GM06990 (cell line): Measurements from ENCODE around the gene SPARC.

Experiments used
- DNase-seq: peaks from one replicate; pipeline ENCODE4 v3.0.0-alpha.2; 2011; ENCODE audit not compliant: insufficient read length; ENCODE audit errors: extremely low read depth
- H3K27me3 ChIP-seq: replicated peaks from 2 replicates; pipeline ENCODE4 v1.6.0; 2011; ENCODE audit warnings: low read length; ENCODE audit not compliant: control insufficient read depth, insufficient read depth
- H3K36me3 ChIP-seq: 2 replicates; pipeline ENCODE4 v1.5.1; 2011; ENCODE audit warnings: low read length; ENCODE audit not compliant: control insufficient read depth, insufficient read depth
- H3K4me3 ChIP-seq: replicated peaks from 2 replicates; pipeline ENCODE4 v1.5.1; 2011; ENCODE audit warnings: low read depth, mild to moderate bottlenecking, control low read depth, low read length
- TF ChIP-seq, protein P1 (sequence below): IDR thresholded peaks from 2 replicates; pipeline ENCODE4 v1.5.1; 2011; ENCODE audit warnings: low read length, control low read depth, mild to moderate bottlenecking, inconsistent platforms; ENCODE audit not compliant: insufficient read depth, poor library complexity, severe bottlenecking

SPARC gene

DNA sequence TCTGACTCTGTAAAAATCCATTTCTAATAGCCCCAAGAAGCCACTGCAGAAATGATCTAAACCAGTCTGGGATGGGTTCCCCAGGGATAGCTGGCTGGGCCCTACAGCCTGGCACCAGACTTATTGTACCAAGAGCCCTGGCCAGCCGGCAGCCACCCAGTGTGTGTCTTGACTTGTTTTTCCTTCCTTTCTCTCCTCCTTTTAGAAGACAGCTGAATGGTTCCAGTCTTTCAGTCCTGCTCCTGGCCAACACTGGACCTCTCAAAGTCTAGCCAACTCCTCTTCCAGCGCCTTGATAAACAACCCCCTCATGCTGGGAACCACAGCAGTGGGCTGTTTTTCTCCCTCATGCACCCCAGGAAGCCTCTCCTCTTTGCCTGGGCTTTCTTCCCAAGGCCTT lies 37.6 kb upstream of the SPARC start:
- no peak overlapping the region for H3K4me3 ChIP-seq
- DNase-seq: no peak
- no peaks in the 10 kb centered on the region for H3K27me3 ChIP-seq
- no peaks in the 10 kb centered on the region for H3K36me3 ChIP-seq
- TF ChIP-seq, protein P1, sequence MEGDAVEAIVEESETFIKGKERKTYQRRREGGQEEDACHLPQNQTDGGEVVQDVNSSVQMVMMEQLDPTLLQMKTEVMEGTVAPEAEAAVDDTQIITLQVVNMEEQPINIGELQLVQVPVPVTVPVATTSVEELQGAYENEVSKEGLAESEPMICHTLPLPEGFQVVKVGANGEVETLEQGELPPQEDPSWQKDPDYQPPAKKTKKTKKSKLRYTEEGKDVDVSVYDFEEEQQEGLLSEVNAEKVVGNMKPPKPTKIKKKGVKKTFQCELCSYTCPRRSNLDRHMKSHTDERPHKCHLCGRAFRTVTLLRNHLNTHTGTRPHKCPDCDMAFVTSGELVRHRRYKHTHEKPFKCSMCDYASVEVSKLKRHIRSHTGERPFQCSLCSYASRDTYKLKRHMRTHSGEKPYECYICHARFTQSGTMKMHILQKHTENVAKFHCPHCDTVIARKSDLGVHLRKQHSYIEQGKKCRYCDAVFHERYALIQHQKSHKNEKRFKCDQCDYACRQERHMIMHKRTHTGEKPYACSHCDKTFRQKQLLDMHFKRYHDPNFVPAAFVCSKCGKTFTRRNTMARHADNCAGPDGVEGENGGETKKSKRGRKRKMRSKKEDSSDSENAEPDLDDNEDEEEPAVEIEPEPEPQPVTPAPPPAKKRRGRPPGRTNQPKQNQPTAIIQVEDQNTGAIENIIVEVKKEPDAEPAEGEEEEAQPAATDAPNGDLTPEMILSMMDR: no peak

DNA sequence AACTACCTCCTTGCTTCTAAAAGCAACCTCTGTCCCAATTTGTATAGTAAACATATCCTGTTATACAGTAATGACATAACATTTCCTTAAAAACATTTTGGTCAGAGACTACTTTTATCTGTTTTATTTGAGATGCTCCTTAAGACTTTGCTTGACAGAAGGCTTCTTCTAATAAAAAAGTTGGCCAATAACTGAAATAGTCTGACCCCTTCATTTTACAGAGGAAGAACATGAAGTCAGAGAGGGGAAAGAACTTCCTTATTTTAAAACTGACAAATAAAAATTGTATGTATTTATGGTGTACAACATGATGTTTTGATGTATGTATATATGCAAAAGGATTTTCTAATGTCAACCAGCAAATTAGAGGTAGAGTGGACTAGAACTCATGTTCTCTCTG lies 35.8 kb upstream of the SPARC start:
- no peak overlapping the region for H3K4me3 ChIP-seq
- no peaks in the 10 kb centered on the region for H3K27me3 ChIP-seq
- DNase-seq: no peak
- no peaks in the 10 kb centered on the region for H3K36me3 ChIP-seq
- TF ChIP-seq, protein P1: no peak

DNA sequence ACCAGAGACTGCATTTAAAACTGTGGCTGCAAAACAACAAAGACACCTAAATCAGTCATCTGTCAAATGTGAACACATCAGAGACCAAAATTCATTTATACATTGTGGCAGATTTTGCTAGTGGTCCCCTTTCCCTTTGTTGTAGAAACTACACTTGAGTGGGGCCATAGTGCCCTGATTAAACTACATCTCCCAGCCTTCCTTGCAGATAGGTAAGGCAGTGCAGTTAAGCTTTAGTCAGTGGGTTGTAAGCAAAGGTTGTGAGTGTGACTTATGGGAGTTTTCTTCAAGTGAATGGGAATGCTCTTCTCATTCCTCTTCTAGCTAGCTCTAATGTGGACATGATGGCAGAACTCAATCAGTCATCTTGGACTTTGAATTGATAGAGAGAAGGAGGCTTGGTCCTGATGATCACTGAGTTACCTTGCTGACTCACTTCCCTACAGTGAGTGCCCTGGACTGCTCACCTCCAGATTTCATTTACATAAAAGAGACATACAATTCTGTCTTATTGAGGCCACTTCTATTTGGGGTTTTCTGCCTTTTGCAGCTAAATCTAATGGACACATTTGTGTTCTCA lies 35.2 kb upstream of the SPARC start:
- TF ChIP-seq, protein P1: no peak
- Histone ChIP-seq H3K36me3 (no peaks in the 10 kb centered on the region), H3K4me3 (no peak overlapping the region), H3K27me3 (no peaks in the 10 kb centered on the region)
- no peak for DNase-seq

DNA sequence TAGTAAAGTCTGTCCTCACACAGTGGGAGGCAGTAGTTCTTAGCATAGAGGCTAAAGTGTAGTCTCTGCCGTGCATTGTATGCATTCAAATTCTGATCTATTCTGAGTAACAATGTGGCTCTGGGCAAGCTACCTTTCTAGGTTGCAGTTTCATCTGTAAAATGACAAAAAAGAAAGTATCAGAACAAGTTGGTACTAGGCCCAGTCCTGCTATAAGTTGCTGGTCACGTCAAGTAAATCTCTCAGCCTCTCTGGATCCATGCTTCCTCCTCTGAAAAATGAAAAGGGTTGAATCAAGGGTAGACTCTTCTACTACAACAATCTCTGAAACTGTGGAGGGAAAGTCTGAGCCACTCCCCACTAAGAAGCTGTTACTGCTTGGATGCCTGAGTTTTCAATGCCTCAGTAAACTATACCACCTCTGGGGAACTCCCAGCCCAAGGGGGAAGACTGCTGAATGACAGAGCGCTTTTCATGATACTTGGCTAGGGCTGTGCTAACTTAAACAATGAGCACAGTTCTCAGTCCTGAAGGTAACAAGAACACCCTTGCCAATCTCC lies 34.5 kb upstream of the SPARC start:
- H3K36me3 ChIP-seq: no peaks in the 10 kb centered on the region
- TF ChIP-seq, protein P1: peak; percentile 39
- peak; percentile 77 for DNase-seq
- H3K4me3 ChIP-seq: no peak overlapping the region
- no peaks in the 10 kb centered on the region for H3K27me3 ChIP-seq

DNA sequence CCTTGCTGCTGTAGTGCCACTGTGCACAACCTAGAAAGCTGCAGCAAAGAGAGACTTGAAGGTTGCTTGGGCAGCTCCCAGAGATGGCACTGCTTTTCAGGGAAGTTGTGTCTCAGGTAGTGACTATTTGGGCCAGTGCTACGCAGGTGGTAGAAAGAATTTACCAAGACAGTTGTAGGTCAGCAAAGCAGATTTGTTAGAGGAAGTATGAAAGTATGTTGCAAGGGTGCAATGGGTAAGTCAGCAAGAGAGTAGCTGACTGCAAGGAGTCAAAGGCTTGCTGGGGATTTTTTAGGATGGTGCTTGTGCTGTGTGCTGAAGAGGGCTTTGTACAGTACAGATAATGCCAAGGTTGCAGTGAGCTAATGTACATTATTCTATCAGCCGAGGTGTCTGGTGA lies 33.5 kb upstream of the SPARC start:
- no peaks in the 10 kb centered on the region for H3K27me3 ChIP-seq
- no peak for DNase-seq
- H3K36me3 ChIP-seq: no peaks in the 10 kb centered on the region
- H3K4me3 ChIP-seq: no peak overlapping the region
- TF ChIP-seq, protein P1: no peak
